HepG2 (cell line): ENCODE results near the gene FGF1.

Experiments used
- ARHGAP35 ChIP-seq: sonication (generic); formaldehyde crosslinking; IDR thresholded peaks from 2 replicates; pipeline ENCODE4 v1.9.0; 2022; ENCODE audit warnings: mild to moderate bottlenecking, inconsistent platforms, moderate library complexity, missing genetic modification reagents, borderline replicate concordance
- CREB1 ChIP-seq, 2 experiments: fragments of 450-650 bp in 1 of 2; IDR thresholded peaks; 2 replicates each; pipeline ENCODE4 v1.6.1; 2016 to 2017; ENCODE audit warnings: control low read depth in 1 of 2, mild to moderate bottlenecking in 1 of 2, missing compliant biosample characterization in 1 of 2, missing genetic modification characterization in 1 of 2
- EZH2 ChIP-seq: conservative IDR thresholded peaks from 2 replicates; pipeline ENCODE4 v1.6.1; 2012; ENCODE audit warnings: mild to moderate bottlenecking, low read depth, low read length, moderate library complexity
- FOXP1 ChIP-seq, 2 experiments: fragments of 450-650 bp in 1 of 2; IDR thresholded peaks; 2 replicates each; pipeline ENCODE4 v1.6.1; 2017 to 2018; ENCODE audit warnings: antibody characterized with exemption in 1 of 2
- IKZF1 ChIP-seq: fragments of 450-650 bp; IDR thresholded peaks from 2 replicates; pipeline ENCODE4 v1.7.1; 2016
- ISL2 ChIP-seq: sonication (generic); formaldehyde crosslinking; IDR thresholded peaks from 2 replicates; pipeline ENCODE4 v1.5.0; 2020; ENCODE audit warnings: missing genetic modification reagents
- NPAS2 ChIP-seq: sonication (generic); formaldehyde crosslinking; IDR thresholded peaks from 2 replicates; pipeline ENCODE4 v1.8.0; 2022; ENCODE audit warnings: mild to moderate bottlenecking, missing genetic modification reagents, borderline replicate concordance
- PRMT3 ChIP-seq: sonication (generic); formaldehyde crosslinking; IDR thresholded peaks from 2 replicates; pipeline ENCODE4 v1.8.1; 2022; ENCODE audit warnings: low read depth, mild to moderate bottlenecking, moderate library complexity, missing genetic modification reagents, borderline replicate concordance
- RNF2 ChIP-seq: fragments of 450-650 bp; conservative IDR thresholded peaks from 2 replicates; pipeline ENCODE4 v1.6.1; 2016; ENCODE audit warnings: low read depth
- ZNF30 ChIP-seq: sonication (generic); formaldehyde crosslinking; IDR thresholded peaks from 2 replicates; pipeline ENCODE4 v1.5.0; 2020; ENCODE audit warnings: mild to moderate bottlenecking, missing genetic modification reagents
- ZNF558 ChIP-seq: sonication (generic); formaldehyde crosslinking; IDR thresholded peaks from 2 replicates; pipeline ENCODE4 v1.9.0; 2022; ENCODE audit warnings: mild to moderate bottlenecking, missing genetic modification reagents, borderline replicate concordance
- ZNF644 ChIP-seq: IDR thresholded peaks from 2 replicates; pipeline ENCODE4 v1.6.1; 2016; ENCODE audit warnings: low read depth

DNA sequence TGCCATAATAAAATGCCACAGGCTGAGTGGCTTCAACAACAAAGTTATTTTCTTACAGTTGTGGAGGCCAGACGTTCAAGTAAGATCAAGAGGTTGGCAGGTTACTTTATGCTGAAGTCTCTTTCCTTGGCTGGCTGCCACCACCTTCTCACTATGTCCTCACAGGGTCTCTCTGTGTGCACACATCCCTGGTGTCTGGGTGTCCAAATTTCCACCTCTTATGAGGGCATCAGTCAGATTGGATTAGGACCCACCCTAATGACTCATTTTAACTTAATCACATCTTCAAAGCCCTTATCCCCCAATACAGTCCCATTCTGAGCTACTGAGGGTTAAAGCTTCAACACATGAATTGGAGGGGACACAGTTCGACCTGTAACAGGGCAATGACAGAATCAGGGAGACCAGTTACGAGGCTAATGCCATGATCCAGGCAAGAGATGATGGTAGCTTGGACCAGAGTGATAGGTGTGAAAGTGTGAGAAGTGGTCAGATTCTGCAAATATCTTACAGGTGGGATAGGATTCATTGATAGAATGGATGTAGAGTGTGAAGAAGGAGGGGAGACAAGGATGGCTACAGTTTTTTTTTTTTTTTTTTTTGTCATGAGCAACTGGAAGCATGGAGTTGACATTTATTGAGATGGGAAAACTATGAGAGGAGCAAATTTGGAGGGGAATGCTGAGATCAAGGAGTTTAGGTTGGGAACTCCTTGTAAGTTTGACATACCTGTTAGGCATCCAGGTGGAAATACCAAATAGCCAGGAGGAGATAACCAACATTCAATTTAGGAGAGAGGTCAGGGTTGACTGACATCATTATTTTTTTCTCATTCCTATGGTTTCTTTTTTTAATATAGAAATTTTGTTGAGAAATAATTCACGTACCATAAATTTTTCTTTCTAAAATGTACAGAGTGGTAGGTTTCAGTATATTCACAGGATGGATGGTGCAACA lies 39.6 kb upstream of the FGF1 start:
- no peak for TF ChIP-seq EZH2
- TF ChIP-seq PRMT3 (CRISPR knock-in tag): no peak
- TF ChIP-seq NPAS2 (CRISPR knock-in tag): no peak
- no peak for TF ChIP-seq FOXP1 (IDR thresholded peaks at IDR 0.05)
- TF ChIP-seq FOXP1 (CRISPR knock-in tag; IDR thresholded peaks at IDR 0.05): no peak
- no peak for TF ChIP-seq ISL2 (CRISPR knock-in tag)
- TF ChIP-seq RNF2: no peak
- TF ChIP-seq ZNF644: no peak
- TF ChIP-seq CREB1 (IDR thresholded peaks at IDR 0.05): no peak
- TF ChIP-seq CREB1 (CRISPR knock-in tag; IDR thresholded peaks at IDR 0.05): no peak
- TF ChIP-seq ZNF558 (CRISPR knock-in tag): no peak
- TF ChIP-seq ARHGAP35 (CRISPR knock-in tag): no peak
- no peak for TF ChIP-seq ZNF30 (CRISPR knock-in tag)
- TF ChIP-seq IKZF1: no peak
